Epithelial cell of proximal tubule (primary cell): Measurements from ENCODE around the gene EMCN. TPM values are rescaled to one million over a fixed set of nuclear protein-coding genes. Genes with fewer than 3 reads are reported as not detected.

ENCODE experiments used
- DNase-seq: peaks from one replicate; pipeline ENCODE4 v3.0.0-alpha.2; 2011; ENCODE audit warnings: low read depth
- H3K4me3 ChIP-seq: 2 replicates; pipeline ENCODE4 v1.5.1; 2011; ENCODE audit warnings: low read depth, mild to moderate bottlenecking, low read length
- total RNA-seq: library from RNA; depleted of rRNA; stranded (reverse); fragments of >200 nt; gene quantifications from 2 replicates; pipeline ENCODE4 v1.2.3, GENCODE V29; 2015
- TF ChIP-seq, protein P1 (sequence below): conservative IDR thresholded peaks from 2 replicates; pipeline ENCODE4 v1.5.1; 2012; ENCODE audit warnings: low read depth, mild to moderate bottlenecking, low read length

The EMCN gene, protein sequence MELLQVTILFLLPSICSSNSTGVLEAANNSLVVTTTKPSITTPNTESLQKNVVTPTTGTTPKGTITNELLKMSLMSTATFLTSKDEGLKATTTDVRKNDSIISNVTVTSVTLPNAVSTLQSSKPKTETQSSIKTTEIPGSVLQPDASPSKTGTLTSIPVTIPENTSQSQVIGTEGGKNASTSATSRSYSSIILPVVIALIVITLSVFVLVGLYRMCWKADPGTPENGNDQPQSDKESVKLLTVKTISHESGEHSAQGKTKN
- not detected in 2 replicates for total RNA-seq

DNA sequence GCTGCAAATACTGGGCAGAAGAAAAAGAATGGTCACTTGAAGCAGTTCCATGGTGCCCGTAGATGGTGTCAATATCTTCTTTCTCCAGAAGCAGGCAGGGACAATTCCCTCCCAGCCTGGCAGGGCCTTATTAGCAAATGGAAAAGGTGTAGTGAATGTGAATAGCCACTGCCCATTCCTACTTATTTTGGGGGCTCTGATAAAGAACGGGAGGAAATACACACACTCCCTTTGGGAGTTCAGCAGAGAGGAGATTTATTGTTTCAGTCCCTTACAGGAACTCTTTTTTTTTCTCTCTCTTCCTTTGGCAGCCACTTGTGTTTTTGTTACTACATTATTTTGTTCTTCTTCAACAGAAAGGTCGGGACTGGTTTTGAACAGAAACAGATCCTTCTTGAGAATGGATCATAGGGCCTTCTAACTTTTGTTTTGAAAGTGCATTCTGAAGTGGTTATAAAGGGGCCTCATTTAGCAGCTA, at the start of gene EMCN:
Gene EMCN, minus strand, starts transcription at position 159 of the 478 bp plus-strand sequence. Its CDS starts 108 bp downstream, at position 51.
- no peak within 1 kb of the TSS for H3K4me3 ChIP-seq
- TF ChIP-seq, protein P1, sequence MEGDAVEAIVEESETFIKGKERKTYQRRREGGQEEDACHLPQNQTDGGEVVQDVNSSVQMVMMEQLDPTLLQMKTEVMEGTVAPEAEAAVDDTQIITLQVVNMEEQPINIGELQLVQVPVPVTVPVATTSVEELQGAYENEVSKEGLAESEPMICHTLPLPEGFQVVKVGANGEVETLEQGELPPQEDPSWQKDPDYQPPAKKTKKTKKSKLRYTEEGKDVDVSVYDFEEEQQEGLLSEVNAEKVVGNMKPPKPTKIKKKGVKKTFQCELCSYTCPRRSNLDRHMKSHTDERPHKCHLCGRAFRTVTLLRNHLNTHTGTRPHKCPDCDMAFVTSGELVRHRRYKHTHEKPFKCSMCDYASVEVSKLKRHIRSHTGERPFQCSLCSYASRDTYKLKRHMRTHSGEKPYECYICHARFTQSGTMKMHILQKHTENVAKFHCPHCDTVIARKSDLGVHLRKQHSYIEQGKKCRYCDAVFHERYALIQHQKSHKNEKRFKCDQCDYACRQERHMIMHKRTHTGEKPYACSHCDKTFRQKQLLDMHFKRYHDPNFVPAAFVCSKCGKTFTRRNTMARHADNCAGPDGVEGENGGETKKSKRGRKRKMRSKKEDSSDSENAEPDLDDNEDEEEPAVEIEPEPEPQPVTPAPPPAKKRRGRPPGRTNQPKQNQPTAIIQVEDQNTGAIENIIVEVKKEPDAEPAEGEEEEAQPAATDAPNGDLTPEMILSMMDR: no peak
- no peak for DNase-seq

DNA sequence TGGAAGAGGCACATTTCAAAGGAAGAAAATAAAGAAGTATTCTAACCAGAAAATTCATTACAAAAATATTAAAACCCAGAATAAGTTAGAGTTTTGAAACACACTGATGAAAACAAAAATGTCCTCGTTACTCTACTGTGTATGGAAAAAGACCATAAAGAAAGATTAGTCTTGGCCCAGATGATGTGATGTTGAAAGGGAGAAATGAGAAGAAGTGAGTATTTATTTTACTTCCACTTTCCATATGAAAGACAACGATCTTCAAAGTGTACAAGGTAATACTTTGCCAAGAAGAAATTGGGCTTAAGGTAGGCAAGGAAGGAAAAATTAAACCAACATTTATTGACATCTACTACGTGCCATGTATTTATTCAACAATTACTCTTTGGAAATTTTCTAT, 48.6 kb upstream of the EMCN start:
- no peak for DNase-seq
- TF ChIP-seq, protein P1: no peak
- H3K4me3 ChIP-seq: no peak overlapping the region

DNA sequence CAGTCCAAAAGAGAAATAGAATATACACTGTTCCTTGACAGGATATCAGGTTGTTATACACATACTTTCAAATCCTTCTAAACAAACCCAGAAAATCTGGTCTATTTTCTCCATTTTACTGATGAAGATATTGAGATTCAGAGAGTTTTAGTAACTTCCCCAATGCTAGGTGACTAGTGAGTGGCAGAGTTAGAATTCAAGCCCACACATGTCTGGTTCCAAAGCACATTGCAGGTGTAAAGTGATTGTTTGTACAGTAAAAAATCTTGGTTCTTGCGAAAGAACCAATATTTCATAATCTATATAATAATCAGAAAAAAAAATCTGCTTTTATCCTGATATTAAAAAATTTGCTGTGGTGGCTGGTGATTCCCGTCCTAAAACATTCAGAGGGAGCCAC, 39.5 kb upstream of the EMCN start:
- no peak overlapping the region for H3K4me3 ChIP-seq
- no peak for DNase-seq
- TF ChIP-seq, protein P1: no peak

DNA sequence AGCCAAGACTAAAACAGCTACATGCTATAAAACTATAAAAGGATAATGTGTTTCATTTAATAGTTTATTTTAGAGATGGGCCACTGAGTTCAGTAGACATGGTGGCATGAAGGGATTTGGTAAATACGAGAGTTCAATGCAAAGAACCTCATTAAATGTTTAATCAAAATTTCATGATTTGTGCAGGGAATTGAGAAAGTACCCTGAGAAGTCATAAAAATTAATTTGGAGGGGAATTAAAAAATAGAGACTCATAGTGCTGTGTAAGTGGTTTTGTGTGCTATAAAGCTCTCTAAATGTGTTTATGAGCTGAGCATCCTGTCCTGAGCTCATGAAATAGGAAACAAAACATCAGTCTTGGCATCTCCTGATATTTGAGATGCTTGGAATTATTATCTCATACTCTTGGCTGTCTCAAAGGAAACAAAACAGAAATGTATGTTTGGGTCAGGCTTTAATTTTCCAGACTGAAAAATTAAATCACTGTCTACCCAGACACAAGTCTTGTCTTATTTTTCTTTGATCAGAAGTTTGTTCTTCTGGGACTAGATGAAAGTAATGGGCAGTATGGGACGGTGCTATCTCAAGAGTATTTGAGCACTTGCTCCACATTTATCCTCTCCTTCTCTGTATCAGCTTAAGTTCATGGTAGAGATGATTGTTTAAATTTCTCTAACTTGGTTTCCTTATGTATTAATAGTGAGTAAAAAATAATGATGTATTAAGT, 38.0 kb upstream of the EMCN start:
- no peak overlapping the region for H3K4me3 ChIP-seq
- no peak for DNase-seq
- TF ChIP-seq, protein P1: no peak

DNA sequence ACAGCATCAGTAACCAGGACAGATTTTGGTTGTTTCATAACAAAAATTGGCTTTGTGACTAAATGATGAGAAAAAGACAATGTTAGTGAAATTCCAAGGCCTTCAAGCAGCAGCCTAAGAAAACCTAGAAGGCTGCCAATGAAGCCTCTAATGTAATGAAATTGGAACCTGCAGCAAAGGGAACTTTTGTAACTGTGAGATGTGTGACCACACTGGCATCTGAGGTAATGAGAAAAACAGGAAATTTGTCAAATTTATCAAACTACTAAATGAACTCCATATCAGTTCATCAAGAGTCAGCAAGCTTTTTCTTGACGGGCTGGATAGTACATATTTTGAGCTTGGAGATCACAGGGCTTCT, 30.4 kb upstream of the EMCN start:
- TF ChIP-seq, protein P1: no peak
- DNase-seq: no peak
- no peak overlapping the region for H3K4me3 ChIP-seq

DNA sequence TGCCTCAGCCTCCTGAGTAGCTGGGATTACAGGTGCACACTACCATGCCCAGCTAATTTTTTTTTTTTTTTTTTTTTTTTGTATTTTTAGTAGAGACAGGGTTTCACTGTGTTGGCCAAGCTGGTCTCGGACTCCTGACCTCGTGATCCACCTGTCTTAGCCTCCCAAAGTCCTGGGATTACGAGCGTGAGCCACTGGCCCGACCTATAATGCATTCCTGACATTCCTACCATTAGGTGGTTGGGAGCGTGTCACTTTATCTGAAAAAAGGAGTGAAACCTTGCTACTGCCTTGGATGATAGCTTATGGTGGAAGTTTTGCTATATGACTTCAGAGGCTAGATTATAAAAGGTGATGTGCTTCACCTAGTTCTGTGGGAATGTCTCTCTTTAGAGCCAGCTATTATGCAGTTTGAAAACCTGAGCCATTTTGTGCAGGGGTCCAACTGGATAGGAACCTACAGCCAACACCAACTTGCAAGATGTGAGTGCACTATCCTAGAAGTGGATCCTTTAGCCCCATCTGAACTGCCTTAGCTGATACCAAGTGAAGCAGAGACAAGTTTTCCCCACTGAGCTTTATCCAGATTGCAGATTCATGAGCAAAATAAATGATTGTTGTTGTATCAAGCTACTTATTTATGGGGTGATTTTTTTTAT, 29.8 kb upstream of the EMCN start:
- no peak for DNase-seq
- H3K4me3 ChIP-seq: no peak overlapping the region
- TF ChIP-seq, protein P1: no peak
